GM19324 (cell line): ENCODE measurements around the gene CCDC192.
"Not testable (repeated sequence)": the region's sequence is repeated elsewhere in the genome, so short reads cannot be mapped to it uniquely, and the experiment has no call there.

ENCODE experiments used
- ATAC-seq: cut with Tn5 transposase; IDR thresholded peaks from one replicate; pipeline ENCODE4 v1.9.1; 2021; ENCODE audit warnings: mild to moderate bottlenecking, moderate library complexity; ENCODE audit not compliant: unreplicated experiment, low FRiP score

The CCDC192 gene

GRCh38 chr5:127702926-127703561 is at the start of gene CCDC192:
TSS of gene CCDC192 (plus strand) at chr5:127703391. CDS start at chr5:127703446, 55 bp downstream.
- no peak for ATAC-seq

GRCh38 chr5:127656825-127657224 is 46.4 kb upstream of the CCDC192 start:
- no peak for ATAC-seq

DNA sequence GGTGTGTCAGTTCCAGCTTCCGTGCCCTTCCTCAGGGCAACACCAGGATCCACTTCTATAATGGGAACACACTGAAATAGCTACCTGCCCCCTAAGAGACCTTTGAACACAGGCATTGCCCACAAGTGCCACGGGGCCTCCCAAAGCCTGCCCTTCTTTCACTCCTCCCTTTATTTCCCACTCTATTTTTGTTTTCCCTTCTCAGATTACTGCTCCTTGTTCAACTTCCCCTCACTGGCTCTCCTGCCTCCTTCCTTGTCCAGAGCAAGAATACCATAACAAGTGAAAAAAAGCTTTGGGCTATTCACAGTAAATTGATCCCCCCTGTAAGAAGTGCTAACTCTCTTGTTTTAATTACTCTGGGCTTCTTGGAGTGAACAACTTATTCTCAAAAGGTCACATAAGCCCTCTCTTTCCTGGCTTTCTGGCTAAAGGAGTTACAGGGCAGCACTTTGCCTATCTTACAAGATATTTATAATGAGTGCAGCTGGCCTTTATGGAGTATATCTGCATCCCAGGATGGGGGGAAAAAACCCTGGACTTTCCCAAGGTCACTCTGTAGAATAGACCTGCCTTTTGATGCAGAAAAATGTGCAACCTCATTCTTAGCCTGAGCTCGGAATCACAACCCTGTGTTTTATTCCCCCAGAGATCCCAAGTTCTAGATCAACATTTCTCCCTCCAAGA is 43.0 kb upstream of the CCDC192 start:
- ATAC-seq, result no peak

DNA sequence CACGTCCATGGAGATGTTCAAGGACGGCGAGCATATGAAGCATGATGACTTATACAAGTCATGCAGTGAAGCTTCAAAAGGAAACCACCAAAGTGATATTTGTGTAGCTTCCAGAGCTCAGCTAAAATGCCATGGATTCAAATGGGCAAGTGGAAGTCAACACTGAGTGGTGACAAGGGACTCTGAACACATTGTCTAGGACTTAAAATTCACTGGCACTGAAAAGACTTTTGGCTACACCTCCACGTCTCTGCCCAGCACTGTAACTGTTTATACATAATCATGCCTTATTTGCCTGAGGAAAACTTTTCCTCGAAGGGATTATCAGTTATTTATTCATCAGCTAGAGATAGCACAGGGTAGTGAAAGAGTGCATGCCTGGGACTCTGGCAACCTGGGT is 39.1 kb upstream of the CCDC192 start:
- no peak for ATAC-seq

DNA sequence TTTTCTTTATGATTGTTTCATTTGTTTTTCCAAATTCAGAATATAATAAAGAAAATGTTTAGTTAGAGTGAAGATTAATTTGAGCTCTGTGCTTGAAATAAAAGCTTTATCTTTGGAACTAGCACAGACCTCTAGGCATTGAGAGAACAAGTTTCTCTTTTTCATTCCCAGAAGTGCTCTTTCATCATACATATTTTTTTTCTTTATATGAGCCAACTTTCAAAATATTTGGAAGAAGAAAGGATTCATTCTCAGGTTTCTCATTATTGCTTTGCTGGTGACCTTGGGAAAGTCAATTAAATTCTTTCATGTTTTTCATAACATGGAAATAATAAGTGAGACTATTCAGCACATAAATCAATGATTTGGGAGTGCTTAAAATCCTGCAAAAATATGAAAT is 37.5 kb upstream of the CCDC192 start:
- ATAC-seq, result no peak

GRCh38 chr5:127666043-127666716 is 37.0 kb upstream of the CCDC192 start:
- no peak for ATAC-seq

DNA sequence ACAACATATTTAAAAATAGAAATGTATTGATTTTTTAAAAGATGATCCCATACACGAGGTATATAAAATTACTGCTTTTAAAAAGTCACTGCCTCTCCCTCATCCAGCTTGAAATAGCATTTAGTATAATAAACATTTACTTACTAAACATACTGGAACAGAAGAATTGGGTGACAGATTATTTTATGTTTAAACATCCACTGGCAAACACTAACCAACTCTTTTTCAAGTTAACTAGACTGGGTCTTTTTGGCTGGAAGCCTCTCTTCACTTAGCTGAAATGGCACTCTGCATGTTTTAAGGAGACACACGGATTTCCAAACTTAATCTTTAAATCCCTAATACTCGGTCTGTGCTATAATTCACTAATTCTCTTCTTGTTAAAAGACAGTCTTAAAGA is 35.3 kb upstream of the CCDC192 start:
- ATAC-seq, result no peak

DNA sequence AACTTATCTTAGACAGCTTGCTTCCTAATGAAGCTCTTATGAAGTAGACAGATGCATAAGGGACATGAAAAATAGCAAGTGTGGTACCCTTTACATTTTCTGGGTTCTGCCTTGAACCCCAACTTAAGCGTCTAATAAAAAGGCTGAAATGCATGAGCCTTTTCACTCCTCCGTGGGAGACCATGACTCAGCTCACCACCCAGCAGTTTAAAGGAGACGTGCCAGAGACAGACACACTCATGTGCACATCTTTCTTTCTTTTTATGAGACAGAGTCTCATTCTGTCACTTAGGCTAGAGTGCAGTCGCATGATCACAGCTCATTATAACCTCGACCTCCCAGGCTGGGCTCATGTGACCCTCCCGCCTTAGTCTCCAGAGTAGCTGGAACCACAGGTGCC is 32.0 kb upstream of the CCDC192 start:
- no peak for ATAC-seq

DNA sequence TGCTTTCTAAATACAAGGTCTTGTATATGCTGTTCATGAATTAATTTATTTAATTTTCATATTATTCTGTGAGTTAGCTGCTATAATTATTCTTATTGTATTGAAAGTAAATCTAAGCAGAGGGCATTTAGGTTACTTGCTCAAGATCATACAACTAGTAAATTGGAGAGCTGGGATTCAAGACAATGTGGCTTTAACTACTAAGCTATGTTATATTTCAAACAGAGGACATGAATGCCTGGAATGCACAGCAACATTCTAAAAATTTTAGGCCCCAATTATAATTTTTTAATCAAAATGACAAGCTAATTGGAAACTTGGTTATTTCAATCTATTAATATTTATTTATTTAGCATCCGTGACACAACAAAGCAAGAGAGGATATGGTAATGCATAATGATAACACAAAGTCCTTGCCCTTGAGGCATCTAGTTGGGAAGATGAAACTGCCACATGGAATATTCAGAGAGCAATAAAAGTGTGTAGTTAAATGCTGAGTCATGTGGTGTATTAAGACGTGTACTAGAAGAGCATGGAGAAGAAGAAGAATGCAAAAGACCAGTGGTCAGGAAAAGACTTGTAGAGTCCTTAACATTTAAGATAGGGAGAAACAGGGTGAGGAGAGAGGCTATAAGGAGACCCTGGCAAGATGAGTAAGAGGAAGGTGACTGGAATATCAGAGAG is 29.9 kb upstream of the CCDC192 start:
- no peak for ATAC-seq

DNA sequence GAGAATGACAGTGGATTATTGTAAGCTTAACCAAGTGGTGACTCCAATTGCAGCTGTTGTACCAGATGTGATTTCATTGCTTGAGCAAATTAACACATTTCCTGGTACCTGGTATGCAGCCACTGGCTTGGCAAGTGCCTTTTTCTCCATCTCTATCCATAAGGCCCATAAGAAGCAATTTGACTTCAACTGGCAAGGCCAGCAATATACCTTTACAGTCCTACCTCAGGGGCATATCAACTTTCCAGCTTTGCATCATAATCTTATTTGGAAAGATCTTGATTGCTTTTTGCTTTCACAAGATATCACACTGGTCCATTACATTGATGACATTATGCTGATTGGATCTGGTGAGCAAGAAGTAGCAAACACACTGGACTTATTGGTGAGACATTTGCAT is 26.2 kb upstream of the CCDC192 start:
- ATAC-seq, result not testable (repeated sequence)

DNA sequence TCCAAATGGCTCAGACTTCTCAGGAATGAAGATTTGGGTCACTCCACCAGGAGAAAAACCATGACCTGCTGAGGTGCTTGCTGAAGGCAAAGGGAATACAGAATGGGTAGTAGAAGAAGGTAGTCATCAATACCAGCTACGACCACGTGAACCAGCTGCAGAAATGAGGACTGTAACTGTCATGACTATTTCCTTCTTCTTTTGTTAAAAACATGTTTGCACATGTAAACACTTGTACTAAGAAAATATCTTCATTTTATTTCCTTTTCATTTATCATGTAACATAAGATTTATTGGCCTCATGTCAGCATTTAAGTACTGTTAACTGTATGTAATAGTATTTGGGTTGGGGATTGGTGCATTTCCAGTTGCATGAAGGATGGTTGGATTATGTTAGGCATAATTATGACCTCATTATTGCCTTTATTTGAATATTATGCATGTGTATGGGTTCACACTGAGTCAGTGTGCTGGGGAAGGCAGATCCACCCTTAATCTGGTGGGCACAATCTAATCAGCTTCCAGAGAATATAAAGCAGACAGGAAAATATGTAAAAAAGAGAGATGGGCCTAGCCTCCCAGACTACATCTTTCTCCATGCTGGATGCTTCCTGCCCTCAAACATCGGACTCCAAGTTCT is 23.4 kb upstream of the CCDC192 start:
- ATAC-seq, result not testable (repeated sequence)

DNA sequence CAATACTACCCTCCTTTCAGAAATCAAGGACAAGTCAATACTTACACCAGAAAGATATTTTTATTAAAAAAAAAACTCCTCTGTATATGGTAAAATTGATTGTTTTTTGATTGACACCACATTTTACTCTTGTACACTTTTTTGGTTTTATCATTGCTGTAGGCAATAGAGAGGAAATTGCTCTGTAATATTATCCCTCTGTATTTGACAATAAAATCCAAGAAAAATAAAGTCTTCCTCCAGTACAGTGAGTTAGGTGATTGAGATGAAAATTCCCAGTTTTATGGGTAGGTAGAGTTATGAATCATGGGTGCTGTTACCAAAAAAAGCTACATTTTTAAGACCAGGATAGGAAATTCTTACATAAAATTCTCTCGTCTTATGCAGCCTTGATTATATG is 22.6 kb upstream of the CCDC192 start:
- ATAC-seq, result no peak

GRCh38 chr5:127683008-127683407 is 20.2 kb upstream of the CCDC192 start:
- ATAC-seq, result no peak

GRCh38 chr5:127684726-127685467 is 18.3 kb upstream of the CCDC192 start:
- no peak for ATAC-seq

- ATAC-seq, result no peak
Measured at GRCh38 chr5:127685662-127686061, 17.5 kb upstream of the CCDC192 start.

- no peak for ATAC-seq
Measured at GRCh38 chr5:127686424-127686823, 16.8 kb upstream of the CCDC192 start.

DNA sequence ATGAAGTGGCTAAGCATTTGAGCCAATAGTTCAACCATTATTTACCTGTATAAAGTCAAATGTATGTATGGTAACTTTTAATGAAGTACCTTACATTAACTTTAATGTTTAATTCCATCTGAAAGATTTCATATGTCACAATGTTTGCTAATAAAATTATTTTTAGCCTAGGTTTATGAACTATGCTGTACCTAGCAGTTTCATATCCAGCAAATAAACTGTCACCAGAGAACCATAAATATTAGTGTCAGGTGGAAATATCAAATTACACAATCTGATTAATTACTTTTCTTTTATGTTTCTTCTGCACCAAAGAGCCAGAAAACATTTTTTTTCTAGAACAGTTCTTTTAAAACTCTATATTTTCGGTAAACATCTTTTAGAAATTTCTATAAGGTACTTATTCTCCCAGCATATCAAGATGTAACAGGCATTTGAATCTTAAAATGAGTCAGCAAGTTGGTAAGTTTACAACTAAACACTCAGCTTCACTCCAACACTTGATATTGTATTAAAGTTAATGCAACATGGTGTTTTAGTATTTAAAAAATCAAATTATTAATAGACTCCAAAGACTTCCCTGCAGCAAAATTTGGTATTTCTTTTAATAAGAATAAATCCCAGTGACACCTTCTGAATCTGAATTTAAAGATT is 8.5 kb upstream of the CCDC192 start:
- no peak for ATAC-seq

DNA sequence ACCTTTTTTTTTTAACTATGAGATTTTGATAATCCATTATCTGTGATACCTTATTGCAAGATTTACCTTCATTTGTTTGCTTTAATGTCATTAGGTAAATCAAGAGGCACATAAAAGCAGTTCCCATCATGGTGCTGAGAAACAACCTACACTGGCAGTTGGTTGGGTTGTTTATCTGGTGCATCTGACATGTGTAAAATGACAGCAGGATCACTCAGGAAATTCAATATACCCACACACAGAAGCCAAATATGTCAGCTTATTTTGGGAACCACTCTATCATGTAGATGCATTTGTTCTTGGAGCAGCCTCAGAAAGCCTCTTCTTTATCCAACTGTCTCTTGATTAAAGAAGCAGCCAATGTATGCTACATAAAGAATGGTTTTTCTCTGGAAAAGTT is 7.8 kb upstream of the CCDC192 start:
- no peak for ATAC-seq

DNA sequence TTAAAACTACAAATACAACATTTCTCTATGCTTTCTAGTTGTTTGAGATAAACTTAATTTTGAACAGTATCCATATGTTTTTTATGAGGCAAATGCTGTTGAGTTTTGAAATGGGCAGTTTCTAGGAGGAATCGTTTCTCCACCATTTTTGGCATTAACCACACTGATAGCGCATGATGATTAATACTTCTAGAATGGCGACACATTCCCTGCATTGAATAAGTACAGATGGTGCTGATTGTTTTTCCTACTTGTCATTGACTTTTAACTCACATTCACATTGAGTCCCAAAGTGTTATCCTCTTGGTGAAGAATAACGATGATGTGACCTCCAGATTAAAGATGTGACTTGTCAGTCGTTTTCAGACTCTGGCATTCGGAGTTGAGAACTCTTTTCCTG is 6.5 kb upstream of the CCDC192 start:
- ATAC-seq, result no peak
